Measurements from ENCODE around the gene PRAMEF15. TPM values are rescaled to one million over a fixed set of nuclear protein-coding genes. Genes with fewer than 3 reads are reported as not detected.

The PRAMEF15 gene
- not detected in 2 replicates for total RNA-seq

DNA sequence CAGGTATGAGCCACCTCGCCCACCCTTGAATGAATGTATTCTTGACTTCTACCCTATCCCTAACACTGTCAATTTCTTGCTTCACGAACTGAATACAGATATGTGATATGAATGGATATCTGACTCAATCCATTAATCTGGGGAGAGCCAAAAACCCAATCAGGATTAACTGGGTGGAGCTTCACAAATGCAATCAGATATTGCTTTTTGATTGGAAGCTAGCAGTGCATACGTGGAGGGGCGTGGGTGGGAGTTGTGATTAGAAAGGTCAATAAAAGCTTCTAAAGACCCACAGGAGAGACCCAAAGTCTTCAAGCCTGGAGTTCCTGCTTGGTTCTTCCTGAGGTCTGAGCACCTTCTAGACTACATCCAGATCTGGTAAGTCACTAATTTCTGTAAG, at the start of gene PRAMEF15:
TSS of gene PRAMEF15 (plus strand) at position 301 of the 400 bp plus-strand sequence. CDS start 2,827 bp downstream, outside the sequence.

GRCh38 chr1:13285037-13285436, 30.3 kb upstream of the PRAMEF15 start, which contains the start of gene PRAMEF8:
TSS of gene PRAMEF8 (minus strand) at chr1:13285137. CDS start at chr1:13284091, 1,046 bp downstream.

GRCh38 chr1:13303239-13303638, 12.1 kb upstream of the PRAMEF15 start, which contains the start of gene PRAMEF33:
TSS of gene PRAMEF33 (plus strand) at chr1:13303539. CDS start at chr1:13305955, 2,416 bp downstream.

DNA sequence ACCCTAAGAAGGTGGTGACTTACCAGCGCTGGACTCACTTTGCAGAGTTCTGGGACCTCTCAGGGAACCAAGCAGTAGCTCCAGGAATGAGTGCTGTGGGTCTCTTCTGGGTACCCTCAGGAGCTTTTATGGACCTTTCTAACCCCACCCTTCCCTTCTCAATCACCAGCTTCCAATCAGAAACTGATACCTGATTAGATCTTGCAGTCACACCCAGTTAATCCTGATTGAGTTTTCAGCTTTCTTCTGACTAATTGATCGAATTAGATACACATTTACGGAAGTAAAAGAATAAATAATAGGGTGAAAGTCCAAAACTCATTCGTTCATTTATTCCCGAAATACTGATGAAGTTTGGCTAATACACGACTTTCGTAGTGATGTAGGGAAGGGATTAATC, 31.7 kb downstream of the PRAMEF15 start, which contains the start of gene PRAMEF14:
TSS of gene PRAMEF14 (minus strand) at position 101 of the 400 bp plus-strand sequence. CDS start 1,820 bp downstream, outside the sequence.

Other genes starting within 250 kb of the PRAMEF15 start
- gene PRAMEF25, start 244.8 kb upstream of the PRAMEF15 start, total RNA-seq, result not detected in 2 replicates
- not detected in 2 replicates for gene HNRNPCL2, start 198.7 kb upstream of the PRAMEF15 start, total RNA-seq
- not detected in 2 replicates for gene PRAMEF26, start 159.6 kb upstream of the PRAMEF15 start, total RNA-seq
- not detected in 2 replicates for gene HNRNPCL4, start 149.9 kb upstream of the PRAMEF15 start, total RNA-seq
- not detected in 2 replicates for gene PRAMEF9, start 143.7 kb upstream of the PRAMEF15 start, total RNA-seq
- not detected in 2 replicates for gene PRAMEF13, start 114.2 kb upstream of the PRAMEF15 start, total RNA-seq
- gene PRAMEF18, start 89.4 kb upstream of the PRAMEF15 start, total RNA-seq, result not detected in 2 replicates
- not detected in 2 replicates for gene PRAMEF5, start 61.4 kb upstream of the PRAMEF15 start, total RNA-seq
- not detected in 2 replicates for gene PRAMEF8, start 30.4 kb upstream of the PRAMEF15 start, total RNA-seq
- gene PRAMEF33, start 12.0 kb upstream of the PRAMEF15 start, total RNA-seq, result not detected in 2 replicates
- not detected in 2 replicates for gene PRAMEF14, start 31.6 kb downstream of the PRAMEF15 start, total RNA-seq
- gene PRAMEF19, start 56.4 kb downstream of the PRAMEF15 start, total RNA-seq, result not detected in 2 replicates
- not detected in 2 replicates for gene PRAMEF17, start 74.1 kb downstream of the PRAMEF15 start, total RNA-seq
- not detected in 2 replicates for gene PRAMEF20, start 94.9 kb downstream of the PRAMEF15 start, total RNA-seq
- 0.28 and 0.77 TPM in 2 replicates for gene LRRC38, start 198.4 kb downstream of the PRAMEF15 start, total RNA-seq